IPS-15b (cell line): ENCODE data around the gene NXF3.
"Not testable (repeated sequence)": the region's sequence is repeated elsewhere in the genome, so short reads cannot be mapped to it uniquely, and the experiment has no call there.

Experiments
- H3K27me3 ChIP-seq: one replicate; pipeline ENCODE4 v1.6.1; 2013; ENCODE audit warnings: low read length; ENCODE audit not compliant: control insufficient read depth, insufficient read depth
- H3K36me3 ChIP-seq: one replicate; pipeline ENCODE4 v1.6.1; 2013; ENCODE audit warnings: low read length; ENCODE audit not compliant: control insufficient read depth, insufficient read depth
- H3K4me1 ChIP-seq: one replicate; pipeline ENCODE4 v1.6.1; 2013; ENCODE audit warnings: mild to moderate bottlenecking, low read length; ENCODE audit not compliant: control insufficient read depth, insufficient read depth
- H3K4me3 ChIP-seq: one replicate; pipeline ENCODE4 v1.5.1; 2013; ENCODE audit warnings: low read depth, low read length
- H3K9ac ChIP-seq: one replicate; pipeline ENCODE4 v1.6.1; 2013; ENCODE audit warnings: low read depth, mild to moderate bottlenecking, low read length
- H3K9me3 ChIP-seq: one replicate; pipeline ENCODE4 v1.6.1; 2013; ENCODE audit warnings: mild to moderate bottlenecking, low read length; ENCODE audit not compliant: control insufficient read depth, insufficient read depth

The NXF3 gene

GRCh38 chrX:103092942-103093341 lies at the start of gene NXF3:
TSS of gene NXF3 (minus strand) at chrX:103093143. CDS start at chrX:103093023, 120 bp downstream.
- no peak within 1 kb of the TSS for H3K9ac ChIP-seq

GRCh38 chrX:103136528-103136927 lies 43.6 kb upstream of the NXF3 start:
- H3K4me3 ChIP-seq, H3K36me3 ChIP-seq, H3K9ac ChIP-seq, H3K27me3 ChIP-seq, H3K4me1 ChIP-seq, H3K9me3 ChIP-seq: not testable (repeated sequence)

More at GRCh38 chrX:103092942-103093341, at the start of gene NXF3:
- Histone ChIP-seq H3K27me3 (no peaks in the 10 kb centered on the region), H3K4me1 (no peaks in the 10 kb centered on the region), H3K4me3 (no peak within 1 kb of the TSS), H3K9me3 (no peaks in the 10 kb centered on the region), H3K36me3 (no peaks in the 10 kb centered on the region)

- Histone ChIP-seq H3K9ac (no peak overlapping the region), H3K4me1 (no peaks in the 10 kb centered on the region), H3K36me3 (no peaks in the 10 kb centered on the region), H3K4me3 (no peak overlapping the region), H3K27me3 (no peaks in the 10 kb centered on the region), H3K9me3 (no peaks in the 10 kb centered on the region)
These were observed 31.3 kb upstream of the NXF3 start for GRCh38 chrX:103124284-103124683.

GRCh38 chrX:103120748-103121147 lies 27.8 kb upstream of the NXF3 start:
- Histone ChIP-seq H3K4me3 (no peak overlapping the region), H3K27me3 (no peaks in the 10 kb centered on the region), H3K9ac (no peak overlapping the region), H3K9me3 (no peaks in the 10 kb centered on the region), H3K36me3 (no peaks in the 10 kb centered on the region), H3K4me1 (no peaks in the 10 kb centered on the region)

- not testable (repeated sequence) for H3K27me3 ChIP-seq, H3K9me3 ChIP-seq, H3K4me1 ChIP-seq, H3K9ac ChIP-seq, H3K36me3 ChIP-seq, H3K4me3 ChIP-seq
These were observed 24.0 kb upstream of the NXF3 start for GRCh38 chrX:103116970-103117369.

- not testable (repeated sequence) for H3K27me3 ChIP-seq, H3K9me3 ChIP-seq, H3K4me1 ChIP-seq, H3K9ac ChIP-seq, H3K4me3 ChIP-seq, H3K36me3 ChIP-seq
These were observed 16.6 kb upstream of the NXF3 start for GRCh38 chrX:103109497-103109896.

- Histone ChIP-seq H3K9me3 (peaks cover 2% of the 10 kb centered on the region), H3K9ac (no peak overlapping the region), H3K4me3 (no peak overlapping the region), H3K36me3 (no peaks in the 10 kb centered on the region), H3K4me1 (no peaks in the 10 kb centered on the region), H3K27me3 (no peaks in the 10 kb centered on the region)
These were observed 14.9 kb upstream of the NXF3 start for GRCh38 chrX:103107836-103108235.

- not testable (repeated sequence) for H3K9me3 ChIP-seq, H3K4me3 ChIP-seq, H3K36me3 ChIP-seq, H3K9ac ChIP-seq, H3K4me1 ChIP-seq, H3K27me3 ChIP-seq
These were observed 14.3 kb upstream of the NXF3 start for GRCh38 chrX:103107227-103107737.

- not testable (repeated sequence) for H3K36me3 ChIP-seq, H3K9me3 ChIP-seq, H3K27me3 ChIP-seq, H3K4me3 ChIP-seq, H3K9ac ChIP-seq, H3K4me1 ChIP-seq
These were observed 11.4 kb upstream of the NXF3 start for GRCh38 chrX:103104370-103104769.

GRCh38 chrX:103103866-103104265 lies 10.9 kb upstream of the NXF3 start:
- H3K4me1 ChIP-seq, H3K4me3 ChIP-seq, H3K27me3 ChIP-seq, H3K36me3 ChIP-seq, H3K9ac ChIP-seq, H3K9me3 ChIP-seq: not testable (repeated sequence)

- H3K36me3 ChIP-seq = no peaks in the 10 kb centered on the region
- no peaks in the 10 kb centered on the region for H3K27me3 ChIP-seq
- no peak overlapping the region for H3K9ac ChIP-seq
- no peaks in the 10 kb centered on the region for H3K4me1 ChIP-seq
- H3K9me3 ChIP-seq = peaks cover 2% of the 10 kb centered on the region
- H3K4me3 ChIP-seq = no peak overlapping the region
These were observed 8.5 kb upstream of the NXF3 start for GRCh38 chrX:103101299-103102042.

GRCh38 chrX:103100484-103100883 lies 7.5 kb upstream of the NXF3 start:
- H3K4me3 ChIP-seq = no peak overlapping the region
- H3K4me1 ChIP-seq = no peaks in the 10 kb centered on the region
- no peaks in the 10 kb centered on the region for H3K27me3 ChIP-seq
- no peaks in the 10 kb centered on the region for H3K36me3 ChIP-seq
- H3K9ac ChIP-seq = no peak overlapping the region
- peaks cover 2% of the 10 kb centered on the region for H3K9me3 ChIP-seq
